Measurements from ENCODE around the gene NAP1L4.
"Not testable (repeated sequence)": the region's sequence is repeated elsewhere in the genome, so short reads cannot be mapped to it uniquely, and the experiment has no call there.

The NAP1L4 gene

DNA sequence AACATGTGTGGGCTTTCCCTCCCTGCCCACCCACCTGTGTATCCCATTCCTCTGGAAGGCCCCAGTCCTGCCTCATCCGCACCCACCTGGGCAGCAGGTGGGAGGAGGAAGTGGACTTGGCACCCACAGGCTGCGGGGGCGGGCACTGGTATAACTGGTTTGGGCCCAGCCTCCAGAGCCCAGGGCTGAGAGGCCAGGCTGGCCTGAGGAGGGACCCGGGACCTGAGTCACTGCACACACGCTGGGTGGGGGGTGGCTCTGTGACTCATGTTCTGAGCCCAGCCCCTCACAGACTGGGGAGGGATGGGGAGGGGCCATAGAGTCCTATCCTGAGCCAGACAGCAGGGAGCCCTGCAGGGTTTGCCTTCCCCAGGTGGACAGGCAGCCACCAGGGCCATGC is 79.6 kb downstream of the NAP1L4 start:
- TF ChIP-seq, protein P1, sequence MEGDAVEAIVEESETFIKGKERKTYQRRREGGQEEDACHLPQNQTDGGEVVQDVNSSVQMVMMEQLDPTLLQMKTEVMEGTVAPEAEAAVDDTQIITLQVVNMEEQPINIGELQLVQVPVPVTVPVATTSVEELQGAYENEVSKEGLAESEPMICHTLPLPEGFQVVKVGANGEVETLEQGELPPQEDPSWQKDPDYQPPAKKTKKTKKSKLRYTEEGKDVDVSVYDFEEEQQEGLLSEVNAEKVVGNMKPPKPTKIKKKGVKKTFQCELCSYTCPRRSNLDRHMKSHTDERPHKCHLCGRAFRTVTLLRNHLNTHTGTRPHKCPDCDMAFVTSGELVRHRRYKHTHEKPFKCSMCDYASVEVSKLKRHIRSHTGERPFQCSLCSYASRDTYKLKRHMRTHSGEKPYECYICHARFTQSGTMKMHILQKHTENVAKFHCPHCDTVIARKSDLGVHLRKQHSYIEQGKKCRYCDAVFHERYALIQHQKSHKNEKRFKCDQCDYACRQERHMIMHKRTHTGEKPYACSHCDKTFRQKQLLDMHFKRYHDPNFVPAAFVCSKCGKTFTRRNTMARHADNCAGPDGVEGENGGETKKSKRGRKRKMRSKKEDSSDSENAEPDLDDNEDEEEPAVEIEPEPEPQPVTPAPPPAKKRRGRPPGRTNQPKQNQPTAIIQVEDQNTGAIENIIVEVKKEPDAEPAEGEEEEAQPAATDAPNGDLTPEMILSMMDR (conservative IDR thresholded peaks at IDR 0.05; ENCODE audit: low read depth, low read length) = no peak
- peak; percentile 77 for DNase-seq (ENCODE audit: low read depth)
- no peak overlapping the region for H3K4me3 ChIP-seq (ENCODE audit: low read depth, low read length)

DNA sequence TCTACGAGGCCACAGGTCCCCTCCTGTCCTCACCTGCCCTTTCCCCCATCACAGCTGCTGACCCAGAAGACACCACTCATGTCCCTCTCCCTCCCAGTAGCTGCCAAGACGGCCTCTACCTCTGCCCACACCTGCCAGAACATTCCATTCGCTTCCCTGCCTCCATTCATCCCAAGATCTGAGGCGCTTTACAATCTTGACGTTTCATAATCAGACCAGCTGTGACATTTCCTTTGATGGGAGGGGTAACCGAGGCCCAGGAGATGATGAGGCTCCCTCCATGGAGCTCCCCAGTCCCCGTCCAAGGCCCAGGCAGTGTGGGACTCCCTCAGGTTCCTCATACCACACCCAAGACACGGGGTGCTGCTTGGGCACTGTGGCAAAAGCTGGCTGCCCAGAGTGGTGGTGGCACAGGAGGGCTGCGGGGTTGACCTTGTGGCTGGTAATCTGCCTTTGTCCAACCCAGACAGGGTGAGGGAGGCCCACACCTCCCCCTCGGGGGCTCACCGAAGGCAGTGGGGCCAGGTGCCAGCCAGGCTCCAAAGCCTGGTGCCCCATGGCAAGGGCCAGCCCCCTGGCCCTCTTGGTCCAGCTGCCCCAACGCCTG is 80.2 kb downstream of the NAP1L4 start:
- H3K4me3 ChIP-seq (ENCODE audit: low read depth, low read length) = no peak overlapping the region
- TF ChIP-seq, protein P1 (conservative IDR thresholded peaks at IDR 0.05; ENCODE audit: low read depth, low read length) = no peak

DNA sequence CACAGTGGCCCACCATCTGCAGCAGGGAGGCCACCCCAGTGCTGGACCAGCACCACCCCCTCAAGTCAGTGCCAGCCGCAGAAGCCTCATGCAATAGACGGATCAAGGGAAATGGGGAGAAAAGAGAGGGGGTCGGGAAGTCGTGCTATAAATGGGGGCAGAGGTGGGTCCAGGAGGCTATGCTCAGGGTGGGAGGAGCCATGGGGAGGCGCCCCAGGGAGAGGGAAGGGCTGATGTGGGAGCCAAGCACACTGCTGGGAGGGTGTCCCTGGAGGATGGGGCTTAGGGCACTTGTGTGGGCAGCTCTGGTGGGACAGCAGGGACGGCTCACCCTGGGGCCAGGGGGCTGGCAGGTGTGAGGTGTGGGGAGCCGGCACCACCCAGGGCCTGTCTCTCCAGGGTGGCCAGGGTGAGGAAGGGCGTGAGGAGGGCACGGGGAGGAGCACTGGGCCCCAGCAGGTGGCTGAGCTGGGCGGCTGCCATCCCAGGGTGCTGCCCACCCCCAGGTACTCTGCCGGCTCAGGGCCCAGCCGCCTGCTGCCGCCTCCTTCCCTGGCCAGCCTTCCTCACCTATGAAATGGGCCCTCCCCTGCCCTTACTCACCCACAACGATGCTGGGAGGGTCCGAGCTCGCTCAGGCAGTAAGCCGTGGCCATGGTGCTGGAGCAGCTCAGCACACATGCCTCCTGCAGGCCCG is 80.9 kb downstream of the NAP1L4 start:
- no peak for DNase-seq (ENCODE audit: low read depth)
- TF ChIP-seq, protein P1 (conservative IDR thresholded peaks at IDR 0.05; ENCODE audit: low read depth, low read length) = no peak
- H3K4me3 ChIP-seq (ENCODE audit: low read depth, low read length) = no peak overlapping the region

More for the DNA sequence above, 80.2 kb downstream of the NAP1L4 start:
- DNase-seq (ENCODE audit: low read depth) = no peak

DNA sequence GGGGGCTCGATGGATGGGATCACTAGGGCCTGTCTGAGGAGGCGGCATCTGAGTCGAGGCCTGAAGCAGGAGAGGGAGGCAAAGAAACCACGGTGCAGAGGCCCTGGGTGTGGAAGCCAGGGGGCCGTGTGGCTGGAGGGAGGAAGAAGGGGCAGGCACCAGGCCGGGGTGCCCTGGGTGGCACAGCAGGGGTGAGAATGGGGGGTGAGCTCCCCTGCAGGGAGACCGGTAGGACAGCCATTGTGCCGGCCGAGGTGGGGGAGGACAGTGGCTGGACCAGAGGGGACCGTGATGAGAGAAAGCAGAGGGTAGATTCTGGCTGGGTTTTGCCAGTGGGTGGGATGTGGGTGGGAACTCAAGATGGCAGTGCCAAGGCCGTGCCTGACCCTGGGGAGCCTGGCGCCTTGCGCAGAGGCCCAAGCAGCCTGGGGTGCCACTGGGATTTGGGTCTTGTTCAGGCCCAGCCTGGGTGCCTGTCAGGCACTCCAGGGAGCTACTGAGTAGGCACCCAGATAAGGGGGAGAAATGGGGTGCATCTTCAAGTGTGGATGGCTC is 81.7 kb downstream of the NAP1L4 start:
- DNase-seq (ENCODE audit: low read depth) = no peak
- TF ChIP-seq, protein P1 (conservative IDR thresholded peaks at IDR 0.05; ENCODE audit: low read depth, low read length) = no peak

DNA sequence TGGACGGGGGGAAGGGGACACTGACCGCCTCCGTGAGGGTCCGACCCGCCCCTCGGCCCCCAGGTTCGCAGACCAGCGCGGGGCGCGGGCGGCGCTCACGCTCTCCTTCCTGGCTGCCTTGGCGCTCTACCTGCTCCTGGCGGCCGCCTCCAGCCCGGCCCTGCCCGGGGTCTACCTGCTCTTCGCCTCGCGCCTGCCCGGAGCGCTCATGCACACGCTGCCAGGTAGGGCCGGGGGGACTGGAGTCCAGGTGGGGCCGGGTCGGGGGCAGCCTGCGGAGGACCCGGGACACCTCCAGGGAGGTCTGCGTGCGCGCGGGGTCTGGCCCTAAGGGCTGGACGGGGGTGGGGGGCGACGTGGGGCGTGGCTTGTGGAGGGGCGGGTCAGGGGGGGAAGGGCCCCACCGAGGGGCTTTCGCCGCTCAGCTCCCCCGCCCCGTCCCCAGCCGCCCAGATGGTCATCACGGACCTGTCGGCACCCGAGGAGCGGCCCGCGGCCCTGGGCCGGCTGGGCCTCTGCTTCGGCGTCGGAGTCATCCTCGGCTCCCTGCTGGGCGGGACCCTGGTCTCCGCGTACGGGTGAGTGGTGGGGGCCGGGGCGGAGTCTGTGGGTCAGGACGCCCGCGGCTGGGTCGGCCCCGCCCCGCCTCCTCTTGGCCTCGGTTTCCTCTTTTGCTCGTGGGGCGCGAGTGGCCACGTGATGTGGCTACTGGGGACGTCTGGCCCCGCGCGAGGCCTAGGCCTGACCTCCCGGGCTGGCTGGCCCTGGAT is 82.8 kb downstream of the NAP1L4 start:
- H3K4me3 ChIP-seq (ENCODE audit: low read depth, low read length) = peak overlapping the region; percentile 11
- TF ChIP-seq, protein P1 (conservative IDR thresholded peaks at IDR 0.05; ENCODE audit: low read depth, low read length) = no peak
- no peak for DNase-seq (ENCODE audit: low read depth)

More for the DNA sequence above, 81.7 kb downstream of the NAP1L4 start:
- no peak overlapping the region for H3K4me3 ChIP-seq (ENCODE audit: low read depth, low read length)

DNA sequence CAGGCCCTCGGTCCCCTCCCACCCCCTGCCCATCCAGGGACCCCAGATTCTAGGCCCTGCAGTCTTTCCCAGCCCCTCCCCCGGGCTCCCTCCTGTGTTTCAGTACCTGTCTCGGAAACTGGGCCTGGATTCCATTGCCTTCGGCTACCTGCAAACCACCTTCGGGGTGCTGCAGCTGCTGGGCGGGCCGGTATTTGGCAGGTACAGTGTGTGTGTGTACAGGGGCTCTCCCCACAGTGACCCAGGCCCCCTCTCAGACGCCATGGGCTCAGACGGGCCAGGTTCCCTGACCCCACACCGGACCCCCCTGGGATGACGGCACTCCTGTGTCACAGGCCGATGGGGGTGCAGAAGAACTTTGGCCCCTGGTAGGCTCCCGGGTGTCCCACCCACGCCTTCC is 84.0 kb downstream of the NAP1L4 start:
- TF ChIP-seq, protein P1 (conservative IDR thresholded peaks at IDR 0.05; ENCODE audit: low read depth, low read length) = no peak
- no peak for DNase-seq (ENCODE audit: low read depth)
- H3K4me3 ChIP-seq (ENCODE audit: low read depth, low read length) = no peak overlapping the region

DNA sequence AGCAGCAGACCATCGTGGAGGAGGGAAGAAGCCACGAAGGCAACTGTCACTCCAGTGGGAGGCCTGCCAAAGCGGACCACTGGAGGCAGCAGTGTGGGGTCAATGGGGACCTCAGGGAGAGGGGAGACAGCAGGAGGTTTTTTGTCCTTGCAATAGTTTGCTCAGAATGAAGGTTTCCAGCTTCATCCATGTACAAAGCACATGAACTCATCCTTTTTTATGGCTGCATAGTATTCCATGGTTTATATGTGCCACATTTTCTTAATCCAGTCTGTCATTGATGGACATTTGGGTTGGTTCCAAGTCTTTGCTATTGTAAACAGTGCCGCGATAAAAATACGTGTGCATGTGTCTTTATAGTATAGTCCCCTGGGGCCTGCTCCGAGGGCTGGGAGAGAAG is 86.8 kb downstream of the NAP1L4 start:
- not testable (repeated sequence) for H3K4me3 ChIP-seq (ENCODE audit: low read depth, low read length); DNase-seq (ENCODE audit: low read depth)
